Measurements from ENCODE around the gene FEM1C. TPM values are rescaled to one million over a fixed set of nuclear protein-coding genes. Genes with fewer than 3 reads are reported as not detected.
A peak's percentile ranks its signal among the peaks of the same experiment; 100 is the strongest.

The FEM1C gene
- total and polyA plus RNA-seq, 10 of the 15 experiments (the other 5 are each of a cell fraction or from before 2014, with no cell fraction given) = 1.9 to 15.6 (median 8.0) TPM

DNA sequence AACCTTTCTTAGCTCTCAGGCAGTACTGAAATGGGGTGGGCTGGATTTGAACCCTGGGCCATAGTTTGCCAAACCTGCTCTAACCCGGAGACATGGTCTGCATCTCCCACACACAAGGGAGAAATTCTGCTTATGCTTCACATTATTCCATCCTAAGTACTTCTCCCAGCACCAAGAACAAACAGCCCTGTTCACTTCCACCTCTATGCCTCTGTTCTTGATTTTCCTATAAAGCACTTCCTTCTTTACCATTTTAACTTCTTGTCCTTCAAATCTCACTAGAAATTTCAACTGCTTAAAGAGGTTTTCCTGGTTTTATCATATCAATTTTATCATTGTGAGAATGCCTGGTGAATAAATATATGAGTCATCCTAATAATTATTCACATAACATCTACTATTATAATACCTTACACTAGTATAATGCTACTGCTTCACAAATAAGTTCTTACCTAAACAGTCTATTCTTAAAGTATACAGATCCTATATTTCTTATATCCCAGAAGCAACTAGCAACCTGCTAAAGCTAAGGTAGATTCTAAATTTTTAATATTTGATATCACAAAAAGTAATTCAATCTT, 12.7 kb downstream of the FEM1C start:
- RAD21 ChIA-PET (ENCODE audit: unreplicated experiment) = interaction anchor here (2.4 to 3.2 kb wide), 2 partner anchors 8 to 11 kb away, joined by 5 to 18 read pairs; no protein-coding TSS in a partner anchor
- peaks cover 0 to 12% of the 10 kb centered on the region in 2 experiments; a peak in 1 of 4 replicates for H3K36me3 ChIP-seq (ENCODE audit: control insufficient read depth in 2 of 2, insufficient read depth in 2 of 2, low read length in 1 of 2)
- in situ Hi-C loops (cut with MboI) = no loop called here

DNA sequence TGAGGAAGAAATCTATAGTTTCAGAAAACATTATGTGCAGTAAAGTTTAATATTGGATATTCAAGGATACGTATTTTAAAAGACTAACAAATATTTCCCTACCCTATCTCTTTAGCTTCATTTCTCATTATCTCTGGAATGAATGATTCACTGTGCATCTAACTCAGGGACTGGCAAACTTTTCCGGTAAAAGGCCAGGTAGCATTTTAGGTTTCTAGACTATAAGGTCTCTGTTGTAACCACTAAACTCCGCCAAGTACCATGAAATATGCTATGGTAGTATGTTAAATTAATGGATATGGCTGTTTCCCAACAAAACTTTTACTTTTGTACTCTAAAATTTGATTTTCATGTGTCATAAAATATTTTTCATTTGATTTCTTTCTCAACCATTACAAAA, 13.2 kb downstream of the FEM1C start:
- H3K9me3 ChIP-seq (replicated peaks; ENCODE audit: control insufficient read depth, insufficient read depth, low read length) = peaks cover 7% of the 10 kb centered on the region
- DNase-seq (ENCODE audit: low read depth, low spot score) (no peak), FAIRE-seq (no peak), ATAC-seq (no peak)
- intact Hi-C loops (cut with micrococcal nuclease; ENCODE audit: unreplicated experiment) (no loop called here), in situ Hi-C loops (cut with MboI) (no loop called here)
- no peaks in the 10 kb centered on the region for H3K4me1 ChIP-seq (ENCODE audit: control insufficient read depth, insufficient read depth, low read length)
- CTCF ChIA-PET = interaction anchor here (0.6 to 1.6 kb wide), 5 partner anchors 8 to 222 kb away, joined by 3 to 5 read pairs (median 4); no protein-coding TSS in a partner anchor
- POLR2A ChIA-PET = interaction anchor here (1.0 to 1.6 kb wide), 3 partner anchors 9 to 47 kb away, joined by 4 read pairs; no protein-coding TSS in a partner anchor
- peaks cover 95% of the 10 kb centered on the region for H3K79me2 ChIP-seq (ENCODE audit: control insufficient read depth, insufficient read depth, low read length)
- H3K27me3 ChIP-seq (replicated peaks in 1 of 2; ENCODE audit: control insufficient read depth in 2 of 2, insufficient read depth in 2 of 2, low read length in 1 of 2) = no peaks in the 10 kb centered on the region
- no peak overlapping the region for H3K9ac ChIP-seq (ENCODE audit: control insufficient read depth, insufficient read depth, low read length)
- TF ChIP-seq ZNF24 (IDR thresholded peaks at IDR 0.05) = 0 out of 2 replicates have a peak, but pooled peaks have one; percentile 11
- TF ChIP-seq, protein P1, sequence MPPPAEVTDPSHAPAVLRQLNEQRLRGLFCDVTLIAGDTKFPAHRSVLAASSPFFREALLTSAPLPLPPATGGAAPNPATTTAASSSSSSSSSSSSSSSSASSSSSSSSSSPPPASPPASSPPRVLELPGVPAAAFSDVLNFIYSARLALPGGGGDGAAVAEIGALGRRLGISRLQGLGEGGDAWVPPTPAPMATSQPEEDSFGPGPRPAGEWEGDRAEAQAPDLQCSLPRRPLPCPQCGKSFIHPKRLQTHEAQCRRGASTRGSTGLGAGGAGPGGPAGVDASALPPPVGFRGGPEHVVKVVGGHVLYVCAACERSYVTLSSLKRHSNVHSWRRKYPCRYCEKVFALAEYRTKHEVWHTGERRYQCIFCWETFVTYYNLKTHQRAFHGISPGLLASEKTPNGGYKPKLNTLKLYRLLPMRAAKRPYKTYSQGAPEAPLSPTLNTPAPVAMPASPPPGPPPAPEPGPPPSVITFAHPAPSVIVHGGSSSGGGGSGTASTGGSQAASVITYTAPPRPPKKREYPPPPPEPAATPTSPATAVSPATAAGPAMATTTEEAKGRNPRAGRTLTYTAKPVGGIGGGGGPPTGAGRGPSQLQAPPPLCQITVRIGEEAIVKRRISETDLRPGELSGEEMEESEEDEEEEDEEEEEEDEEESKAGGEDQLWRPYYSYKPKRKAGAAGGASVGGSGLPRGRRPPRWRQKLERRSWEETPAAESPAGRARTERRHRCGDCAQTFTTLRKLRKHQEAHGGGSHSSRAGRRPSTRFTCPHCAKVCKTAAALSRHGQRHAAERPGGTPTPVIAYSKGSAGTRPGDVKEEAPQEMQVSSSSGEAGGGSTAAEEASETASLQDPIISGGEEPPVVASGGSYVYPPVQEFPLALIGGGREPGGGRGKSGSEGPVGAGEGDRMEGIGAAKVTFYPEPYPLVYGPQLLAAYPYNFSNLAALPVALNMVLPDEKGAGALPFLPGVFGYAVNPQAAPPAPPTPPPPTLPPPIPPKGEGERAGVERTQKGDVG (CRISPR knock-in tag; IDR thresholded peaks at IDR 0.05) = no peak
- SMC1A ChIA-PET (ENCODE audit: uncharacterized antibody, unreplicated experiment) = interaction anchor here (1.1 to 2.6 kb wide), 6 partner anchors 11 to 222 kb away, joined by 3 to 17 read pairs (median 4); partner anchors contain the start of gene FEM1C
- H4K20me1 ChIP-seq (ENCODE audit: control insufficient read depth, insufficient read depth) = no peaks in the 10 kb centered on the region; the same call in 1 of the 2 replicates
- no peak overlapping the region for H3K27ac ChIP-seq (ENCODE audit: control insufficient read depth, insufficient read depth)
- WGBS (ENCODE audit: insufficient coverage, insufficient replicate concordance, low lambda C conversion rate, missing lambda C conversion rate) = 85% methylated on average over 3 of the region's 3 CpGs
- no peak overlapping the region for H2AFZ ChIP-seq (ENCODE audit: control insufficient read depth, low read depth, low read length)
- H3K4me3 ChIP-seq = no peak overlapping the region
- peaks cover 0 to 11% of the 10 kb centered on the region in 2 experiments; a peak in 1 of 4 replicates for H3K36me3 ChIP-seq (ENCODE audit: control insufficient read depth in 2 of 2, insufficient read depth in 2 of 2, low read length in 1 of 2)
- no TSS peak for BruUV-seq (replicated peaks)
- H3K4me2 ChIP-seq (ENCODE audit: control insufficient read depth, insufficient read depth) = peak overlapping the region; percentile 20; the same call in 1 of the 2 replicates
- RAD21 ChIA-PET (ENCODE audit: unreplicated experiment) = interaction anchor here (1.0 to 3.2 kb wide), 4 partner anchors 9 to 157 kb away, joined by 3 to 18 read pairs (median 5); partner anchors contain the start of gene FEM1C

More for the DNA sequence above, 12.7 kb downstream of the FEM1C start:
- CTCF ChIA-PET = interaction anchor here (1.0 to 1.6 kb wide), 4 partner anchors 8 to 222 kb away, joined by 4 to 5 read pairs (median 4); no protein-coding TSS in a partner anchor
- Histone ChIP-seq H3K27ac (ENCODE audit: control insufficient read depth, insufficient read depth) (no peak overlapping the region), H3K4me2 (ENCODE audit: control insufficient read depth, insufficient read depth) (peak overlapping the region; percentile 20; the same call in 1 of the 2 replicates), H3K4me3 (no peak overlapping the region), H4K20me1 (ENCODE audit: control insufficient read depth, insufficient read depth) (no peaks in the 10 kb centered on the region; the same call in 1 of the 2 replicates), H2AFZ (ENCODE audit: control insufficient read depth, low read depth, low read length) (no peak overlapping the region), H3K9ac (ENCODE audit: control insufficient read depth, insufficient read depth, low read length) (no peak overlapping the region), H3K4me1 (ENCODE audit: control insufficient read depth, insufficient read depth, low read length) (no peaks in the 10 kb centered on the region), H3K79me2 (ENCODE audit: control insufficient read depth, insufficient read depth, low read length) (peaks cover 95% of the 10 kb centered on the region), H3K27me3 (replicated peaks in 1 of 2; ENCODE audit: control insufficient read depth in 2 of 2, insufficient read depth in 2 of 2, low read length in 1 of 2) (no peaks in the 10 kb centered on the region), H3K9me3 (replicated peaks; ENCODE audit: control insufficient read depth, insufficient read depth, low read length) (peaks cover 7% of the 10 kb centered on the region)
- SMC1A ChIA-PET (ENCODE audit: uncharacterized antibody, unreplicated experiment) = interaction anchor here (0.7 to 2.6 kb wide), 6 partner anchors 10 to 222 kb away, joined by 3 to 17 read pairs (median 4); partner anchors contain the start of gene FEM1C
- no peak for DNase-seq (ENCODE audit: low read depth, low spot score)
- no TSS peak for BruUV-seq (replicated peaks)
- TF ChIP-seq SPI1 (IDR thresholded peaks at IDR 0.05; ENCODE audit: borderline replicate concordance, insufficient read depth, low read depth, low read length) = peak; percentile 22; the same call in 1 of the 2 replicates
- no peak for TF ChIP-seq RELA (IDR thresholded peaks at IDR 0.05; ENCODE audit: borderline replicate concordance, partially characterized antibody)
- peak; percentile 7 for FAIRE-seq
- POLR2A ChIA-PET = interaction anchor here (0.6 to 1.6 kb wide), 3 partner anchors 11 to 93 kb away, joined by 3 to 4 read pairs (median 4); no protein-coding TSS in a partner anchor
- intact Hi-C loops (cut with micrococcal nuclease; ENCODE audit: unreplicated experiment) = no loop called here
- 100% methylated on average over 1 of the region's 1 CpG for WGBS (ENCODE audit: insufficient coverage, insufficient replicate concordance, low lambda C conversion rate, missing lambda C conversion rate)
- ATAC-seq = peak; percentile 17

All from GM12878 (cell line).